Measurements from ENCODE around the gene RUNX2.

DNA sequence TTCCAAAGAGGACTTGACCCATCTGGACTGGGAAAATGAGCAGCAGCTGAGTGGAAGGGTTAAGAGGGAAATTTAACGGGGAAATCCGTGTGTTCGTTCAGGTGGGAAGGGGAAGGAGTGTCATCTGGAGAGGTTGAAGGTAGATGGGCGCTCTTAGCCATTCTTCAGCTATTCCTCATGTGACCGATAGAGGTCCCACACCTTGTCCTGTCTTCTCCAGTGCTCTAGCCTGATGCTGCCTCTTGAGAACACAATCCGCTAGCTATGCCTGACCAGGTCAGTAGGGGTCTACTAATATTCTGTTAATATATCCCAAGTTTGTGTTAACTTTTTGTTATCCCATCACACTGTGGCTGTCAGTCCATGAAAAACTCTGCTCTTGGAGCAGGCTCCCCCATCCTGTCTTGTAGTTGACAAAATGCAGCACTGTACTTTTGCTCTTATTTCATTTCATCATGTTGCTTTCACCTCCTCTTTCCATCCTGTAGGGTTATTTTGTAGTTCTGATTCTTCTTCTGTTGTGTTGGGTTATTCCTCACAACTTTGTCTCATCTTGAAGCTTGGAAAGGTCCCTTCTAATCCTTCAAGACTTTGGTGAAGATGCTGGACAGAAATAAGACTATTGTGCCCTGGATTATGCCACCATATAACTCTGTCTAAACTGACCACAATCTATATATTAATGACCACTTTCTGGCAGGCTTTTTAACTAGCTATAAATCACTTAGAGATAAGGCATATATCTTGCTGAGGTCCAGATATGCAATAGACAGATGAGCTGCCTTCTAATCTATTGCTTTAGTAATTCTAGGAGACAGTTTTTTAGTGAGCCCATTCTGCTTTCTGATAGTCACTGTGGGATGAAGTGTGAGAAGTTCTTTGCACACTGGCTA lies 173.0 kb downstream of the RUNX2 start:
- TF ChIP-seq POLR2AphosphoS5 (IDR thresholded peaks at IDR 0.05; ENCODE audit: low read depth, low read length): no peak
- no peak for TF ChIP-seq POLR2A (IDR thresholded peaks at IDR 0.05; ENCODE audit: low read depth, low read length)
- no peak for TF ChIP-seq TAF1 (IDR thresholded peaks at IDR 0.05; ENCODE audit: borderline replicate concordance, low read depth, low read length)
